ENCODE data around the gene AHRR.

AHRR gene

GRCh38 chr5:416636-416960, 95.1 kb downstream of the AHRR start:
- no peak for DNase-seq (ENCODE audit: low spot score)

GRCh38 chr5:417301-418161, 96.0 kb downstream of the AHRR start:
- DNase-seq (ENCODE audit: low spot score), result no peak

- DNase-seq (ENCODE audit: low spot score), result no peak
Observed at GRCh38 chr5:418162-419121, 96.9 kb downstream of the AHRR start.

GRCh38 chr5:419970-420369, 98.5 kb downstream of the AHRR start:
- no peak for DNase-seq (ENCODE audit: low spot score)

- no peak for DNase-seq (ENCODE audit: low spot score)
Observed at GRCh38 chr5:420632-421286, 99.2 kb downstream of the AHRR start.

- no peak for DNase-seq (ENCODE audit: low spot score)
Observed at GRCh38 chr5:421287-421880, 99.9 kb downstream of the AHRR start.

GRCh38 chr5:421901-422300, 100.4 kb downstream of the AHRR start:
- DNase-seq (ENCODE audit: low spot score), result no peak

- DNase-seq (ENCODE audit: low spot score), result no peak
Observed at GRCh38 chr5:422323-423232, 101.1 kb downstream of the AHRR start.

GRCh38 chr5:423233-423565, 101.7 kb downstream of the AHRR start:
- no peak for DNase-seq (ENCODE audit: low spot score)

GRCh38 chr5:423626-424261, 102.2 kb downstream of the AHRR start:
- no peak for DNase-seq (ENCODE audit: low spot score)

- no peak for DNase-seq (ENCODE audit: low spot score)
Observed at GRCh38 chr5:424301-425110, 103.0 kb downstream of the AHRR start.

GRCh38 chr5:425714-426113, 104.2 kb downstream of the AHRR start:
- DNase-seq (ENCODE audit: low spot score), result no peak

GRCh38 chr5:426392-426976, 105.0 kb downstream of the AHRR start:
- DNase-seq (ENCODE audit: low spot score), result no peak

GRCh38 chr5:427415-428087, 106.0 kb downstream of the AHRR start:
- no peak for DNase-seq (ENCODE audit: low spot score)

GRCh38 chr5:428219-428618, 106.7 kb downstream of the AHRR start:
- DNase-seq (ENCODE audit: low spot score), result no peak

- no peak for DNase-seq (ENCODE audit: low spot score)
Observed at GRCh38 chr5:428754-429452, 107.4 kb downstream of the AHRR start.

- DNase-seq (ENCODE audit: low spot score), result no peak
Observed at GRCh38 chr5:429453-430188, 108.1 kb downstream of the AHRR start.
